Measurements from ENCODE around the gene ANKRD44.

GRCh38 chr2:197121255-197121654, 189.3 kb downstream of the ANKRD44 start:
- TF ChIP-seq POLR2A (IDR thresholded peaks at IDR 0.05), result no peak
- no peak for TF ChIP-seq CTCF (IDR thresholded peaks at IDR 0.05)
